Gastroesophageal sphincter (tissue), 4 donors: Measurements from ENCODE around the gene PACS1. TPM values are rescaled to one million over a fixed set of nuclear protein-coding genes. Genes with fewer than 3 reads are reported as not detected.

ENCODE experiments used
- ATAC-seq: fragments of 150-250 bp; one replicate; pipeline ENCODE4 v1.9.1; 2016; ENCODE audit warnings: mild to moderate bottlenecking, moderate library complexity
- H3K27ac ChIP-seq, 4 donors: fragments of 200-600 bp; sonication (generic) in 3 of 4; 1 replicate in 3 of 4; 2 replicates in 1 of 4; pipeline ENCODE4 v1.5.1; 2016 to 2019
- H3K27me3 ChIP-seq: fragments of 200-600 bp; sonication (generic); one replicate; pipeline ENCODE4 v1.5.1; 2019
- H3K36me3 ChIP-seq, 2 donors: fragments of 200-600 bp; sonication (generic); one replicate each; pipeline ENCODE4 v1.5.1; 2019; ENCODE audit warnings: control low read depth in 1 of 2
- H3K4me1 ChIP-seq, 3 donors: fragments of 200-600 bp; sonication (generic); 1 replicate in 2 of 3; 2 replicates in 1 of 3; pipeline ENCODE4 v1.5.1; 2016 to 2019; ENCODE audit warnings: control low read depth in 2 of 3
- H3K4me3 ChIP-seq, 2 donors: fragments of 200-600 bp; sonication (generic); one replicate each; pipeline ENCODE4 v1.5.1; 2019; ENCODE audit warnings: mild to moderate bottlenecking in 1 of 2, moderate library complexity in 1 of 2
- H3K9me3 ChIP-seq, 3 donors: fragments of 200-600 bp; sonication (generic); one replicate each; pipeline ENCODE4 v1.5.1; 2017 to 2019; ENCODE audit warnings: control low read depth in 2 of 3
- CTCF ChIP-seq, 4 experiments: fragments of 200-600 bp in 2 of 4; fragments of 450-650 bp in 2 of 4; sonication (generic) in 1 of 4; IDR thresholded peaks; one replicate each; pipeline ENCODE4 v1.5.1; 2017 to 2019; ENCODE audit warnings: antibody characterized with exemption in 4 of 4, mild to moderate bottlenecking in 2 of 4, moderate library complexity in 2 of 4
- EP300 ChIP-seq: sonication (generic); formaldehyde crosslinking; IDR thresholded peaks from one replicate; pipeline ENCODE4 v1.6.1; 2017; ENCODE audit warnings: antibody characterized with exemption, mild to moderate bottlenecking
- POLR2A ChIP-seq, 2 donors: fragments of 450-650 bp; IDR thresholded peaks; one replicate each; pipeline ENCODE4 v1.6.1; 2017; ENCODE audit warnings: antibody characterized with exemption in 2 of 2, mild to moderate bottlenecking in 2 of 2, moderate library complexity in 1 of 2
- POLR2AphosphoS5 ChIP-seq: sonication (generic); formaldehyde crosslinking; IDR thresholded peaks from one replicate; pipeline ENCODE4 v1.6.1; 2017; ENCODE audit warnings: antibody characterized with exemption
- WGBS, 2 donors: methylation state at CpG; one replicate each; pipeline ENCODE4 v1.1.5; 2018; ENCODE audit warnings: low coverage in 1 of 2; 5-methylcytosine and 5-hydroxymethylcytosine counted together
- total RNA-seq, 4 donors: library from RNA; depleted of rRNA; stranded (reverse); fragments of >200 nt; gene quantifications; one replicate each; pipeline ENCODE4 v1.1.0, GENCODE V29; 2016

The PACS1 gene
- total RNA-seq, 4 donors from 2014 or later, result 32.7 to 81.8 (median 38.2) TPM

- H3K4me3 ChIP-seq, result no peak overlapping the region
- no peaks in the 10 kb centered on the region for H3K9me3 ChIP-seq
- H3K27ac ChIP-seq, result no peak overlapping the region
- H3K36me3 ChIP-seq, result no peaks in the 10 kb centered on the region
- 42 to 57% methylated on average over 2 to 5 of the region's 5 CpGs for WGBS, 2 donors
- H3K4me1 ChIP-seq, result peaks cover 0 to 2% (median 0%) of the 10 kb centered on the region in 3 donors
- TF ChIP-seq CTCF (IDR thresholded peaks at IDR 0.05), result no peak
- TF ChIP-seq POLR2AphosphoS5, result no peak
- TF ChIP-seq EP300, result no peak
- no peak for TF ChIP-seq POLR2A (IDR thresholded peaks at IDR 0.05)
- ATAC-seq, result no peak
- no peaks in the 10 kb centered on the region for H3K27me3 ChIP-seq
Observed at GRCh38 chr11:66136752-66137123, 66.7 kb downstream of the PACS1 start.

- no peak overlapping the region for H3K4me3 ChIP-seq
- H3K9me3 ChIP-seq, result no peaks in the 10 kb centered on the region
- H3K27me3 ChIP-seq, result no peaks in the 10 kb centered on the region
- no peak overlapping the region for H3K27ac ChIP-seq
- peaks cover 0 to 2% (median 0%) of the 10 kb centered on the region in 3 donors for H3K4me1 ChIP-seq
- 95 to 100% methylated on average over 4 to 7 of the region's 7 CpGs for WGBS, 2 donors
- no peak for ATAC-seq
- TF ChIP-seq POLR2AphosphoS5 (no peak), EP300 (no peak), CTCF (IDR thresholded peaks at IDR 0.05) (no peak), POLR2A (IDR thresholded peaks at IDR 0.05) (no peak)
- no peaks in the 10 kb centered on the region for H3K36me3 ChIP-seq
Observed at GRCh38 chr11:66139817-66140404, 69.8 kb downstream of the PACS1 start.

- Histone ChIP-seq H3K9me3 (no peaks in the 10 kb centered on the region), H3K4me1 (no peaks in the 10 kb centered on the region), H3K27ac (no peak overlapping the region), H3K27me3 (no peaks in the 10 kb centered on the region), H3K4me3 (no peak overlapping the region), H3K36me3 (no peaks in the 10 kb centered on the region)
- WGBS, 2 donors, result 88 to 89% methylated on average over 4 to 8 of the region's 12 CpGs
- ATAC-seq, result no peak
- TF ChIP-seq POLR2AphosphoS5, result no peak
- no peak for TF ChIP-seq EP300
- TF ChIP-seq POLR2A (IDR thresholded peaks at IDR 0.05), result no peak
- TF ChIP-seq CTCF (IDR thresholded peaks at IDR 0.05), result no peak
Observed at GRCh38 chr11:66142370-66143263, 72.5 kb downstream of the PACS1 start.

- H3K27ac ChIP-seq, result no peak overlapping the region
- H3K27me3 ChIP-seq, result no peaks in the 10 kb centered on the region
- no peak overlapping the region for H3K4me3 ChIP-seq
- WGBS, 2 donors, result 87 to 100% methylated on average over 2 of the region's 3 CpGs
- no peaks in the 10 kb centered on the region for H3K4me1 ChIP-seq
- no peak for ATAC-seq
- no peaks in the 10 kb centered on the region for H3K9me3 ChIP-seq
- TF ChIP-seq CTCF (IDR thresholded peaks at IDR 0.05), result no peak
- no peak for TF ChIP-seq POLR2A (IDR thresholded peaks at IDR 0.05)
- no peak for TF ChIP-seq POLR2AphosphoS5
- TF ChIP-seq EP300, result no peak
- H3K36me3 ChIP-seq, result no peaks in the 10 kb centered on the region
Observed at GRCh38 chr11:66143264-66143566, 73.1 kb downstream of the PACS1 start.
